ENCODE measurements around the gene TCEAL3. TPM values are rescaled to one million over a fixed set of nuclear protein-coding genes. Genes with fewer than 3 reads are reported as not detected.

Gene TCEAL3
- total and polyA plus RNA-seq, 2 of the 8 experiments (the other 6 are each of a cell fraction or from before 2014, with no cell fraction given) = 4.4 to 12.0 TPM

GRCh38 chrX:103626855-103627254, 19.1 kb downstream of the TCEAL3 start (continued):
- TF ChIP-seq CEBPB (IDR thresholded peaks at IDR 0.05; ENCODE audit: low read depth, low read length) = no peak
